HT-29 (cell line): ENCODE measurements around the gene BLOC1S4. TPM values are rescaled to one million over a fixed set of nuclear protein-coding genes. Genes with fewer than 3 reads are reported as not detected.
"Not testable (repeated sequence)": the region's sequence is repeated elsewhere in the genome, so short reads cannot be mapped to it uniquely, and the experiment has no call there.

Experiments used
- DNase-seq: peaks from one replicate; pipeline ENCODE4 v3.0.0-alpha.2; 2015; ENCODE audit warnings: low spot score
- total RNA-seq: library from RNA; depleted of rRNA; stranded (reverse); fragments of >200 nt; shearing (Covaris generic); gene quantifications from 2 replicates; pipeline ENCODE4 v1.2.3, GENCODE V29; 2014

BLOC1S4 gene
- total RNA-seq, 1 experiment from 2014 or later = 31.3 TPM

- no peak for DNase-seq
Observed at GRCh38 chr4:6734165-6734786, 18.3 kb downstream of the BLOC1S4 start.

- no peak for DNase-seq
Observed at GRCh38 chr4:6739920-6740319, 23.9 kb downstream of the BLOC1S4 start.

GRCh38 chr4:6740347-6740746, 24.4 kb downstream of the BLOC1S4 start:
- DNase-seq = no peak

GRCh38 chr4:6742507-6742906, 26.5 kb downstream of the BLOC1S4 start:
- DNase-seq = no peak

- no peak for DNase-seq
Observed at GRCh38 chr4:6742989-6743388, 27.0 kb downstream of the BLOC1S4 start.

GRCh38 chr4:6746721-6747293, 30.8 kb downstream of the BLOC1S4 start:
- peak; percentile 73 for DNase-seq

- peak; percentile 78 for DNase-seq
Observed at GRCh38 chr4:6747294-6748051, 31.5 kb downstream of the BLOC1S4 start.

- no peak for DNase-seq
Observed at GRCh38 chr4:6748286-6748685, 32.3 kb downstream of the BLOC1S4 start.

- peak; percentile 95 for DNase-seq
Observed at GRCh38 chr4:6749340-6750171, 33.6 kb downstream of the BLOC1S4 start.

GRCh38 chr4:6750286-6751221, 34.6 kb downstream of the BLOC1S4 start:
- peak; percentile 68 for DNase-seq

GRCh38 chr4:6751611-6752485, 35.9 kb downstream of the BLOC1S4 start:
- peak; percentile 39 for DNase-seq

- DNase-seq = no peak
Observed at GRCh38 chr4:6752486-6752829, 36.5 kb downstream of the BLOC1S4 start.

GRCh38 chr4:6753103-6753560, 37.2 kb downstream of the BLOC1S4 start:
- DNase-seq = no peak

- DNase-seq = no peak
Observed at GRCh38 chr4:6753891-6754290, 37.9 kb downstream of the BLOC1S4 start.

GRCh38 chr4:6754481-6755087, 38.6 kb downstream of the BLOC1S4 start:
- DNase-seq = no peak

- DNase-seq = no peak
Observed at GRCh38 chr4:6755088-6755753, 39.2 kb downstream of the BLOC1S4 start.

- DNase-seq = not testable (repeated sequence)
Observed at GRCh38 chr4:6756345-6756744, 40.4 kb downstream of the BLOC1S4 start.

GRCh38 chr4:6758728-6759127, 42.8 kb downstream of the BLOC1S4 start:
- no peak for DNase-seq

GRCh38 chr4:6760865-6761264, 44.9 kb downstream of the BLOC1S4 start:
- DNase-seq = no peak
